ENCODE data around the gene SP6. TPM values are rescaled to one million over a fixed set of nuclear protein-coding genes. Genes with fewer than 3 reads are reported as not detected.
A peak's percentile ranks its signal among the peaks of the same experiment; 100 is the strongest.

Gene SP6
- total RNA-seq, 2 donors from 2014 or later, result not detected

- peaks cover 4 to 24% of the 10 kb centered on the region in 2 donors for H3K4me1 ChIP-seq (ENCODE audit: control insufficient read depth in 1 of 2, low read depth in 2 of 2)
- ATAC-seq (ENCODE audit: insufficient number of reproducible peaks, low FRiP score, low read depth), result no peak
- H3K36me3 ChIP-seq, result no peaks in the 10 kb centered on the region
- no peaks in the 10 kb centered on the region for H3K9me3 ChIP-seq
- peaks cover 2% of the 10 kb centered on the region for H3K27me3 ChIP-seq (replicated peaks; ENCODE audit: insufficient read depth)
- TF ChIP-seq, protein P1, sequence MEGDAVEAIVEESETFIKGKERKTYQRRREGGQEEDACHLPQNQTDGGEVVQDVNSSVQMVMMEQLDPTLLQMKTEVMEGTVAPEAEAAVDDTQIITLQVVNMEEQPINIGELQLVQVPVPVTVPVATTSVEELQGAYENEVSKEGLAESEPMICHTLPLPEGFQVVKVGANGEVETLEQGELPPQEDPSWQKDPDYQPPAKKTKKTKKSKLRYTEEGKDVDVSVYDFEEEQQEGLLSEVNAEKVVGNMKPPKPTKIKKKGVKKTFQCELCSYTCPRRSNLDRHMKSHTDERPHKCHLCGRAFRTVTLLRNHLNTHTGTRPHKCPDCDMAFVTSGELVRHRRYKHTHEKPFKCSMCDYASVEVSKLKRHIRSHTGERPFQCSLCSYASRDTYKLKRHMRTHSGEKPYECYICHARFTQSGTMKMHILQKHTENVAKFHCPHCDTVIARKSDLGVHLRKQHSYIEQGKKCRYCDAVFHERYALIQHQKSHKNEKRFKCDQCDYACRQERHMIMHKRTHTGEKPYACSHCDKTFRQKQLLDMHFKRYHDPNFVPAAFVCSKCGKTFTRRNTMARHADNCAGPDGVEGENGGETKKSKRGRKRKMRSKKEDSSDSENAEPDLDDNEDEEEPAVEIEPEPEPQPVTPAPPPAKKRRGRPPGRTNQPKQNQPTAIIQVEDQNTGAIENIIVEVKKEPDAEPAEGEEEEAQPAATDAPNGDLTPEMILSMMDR (IDR thresholded peaks at IDR 0.05), result no peak
- no peak for DNase-seq (ENCODE audit: low spot score)
- H3K27ac ChIP-seq, result peak overlapping the region in 1 of 2 donors; percentile 39
- peak overlapping the region; percentile 96 for H3K4me3 ChIP-seq
Observed at GRCh38 chr17:47841488-47842291, 9.3 kb downstream of the SP6 start.

GRCh38 chr17:47840742-47841487, 10.0 kb downstream of the SP6 start, which contains the start of gene SCRN2:
TSS of gene SCRN2 (minus strand) at chr17:47841273. CDS start at chr17:47840843, 430 bp downstream.
- peak; percentile 56 for ATAC-seq (ENCODE audit: insufficient number of reproducible peaks, low FRiP score, low read depth)
- H3K36me3 ChIP-seq, result no peaks in the 10 kb centered on the region
- peak within 1 kb of the TSS in 1 of 2 donors; percentile 39 for H3K27ac ChIP-seq
- TF ChIP-seq, protein P1 (IDR thresholded peaks at IDR 0.05), result peak; percentile 98
- H3K4me1 ChIP-seq (ENCODE audit: control insufficient read depth in 1 of 2, low read depth in 2 of 2), result peaks cover 4 to 20% of the 10 kb centered on the region in 2 donors
- H3K27me3 ChIP-seq (replicated peaks; ENCODE audit: insufficient read depth), result no peaks in the 10 kb centered on the region
- no peaks in the 10 kb centered on the region for H3K9me3 ChIP-seq
- peak; percentile 49 for DNase-seq (ENCODE audit: low spot score)
- peak within 1 kb of the TSS; percentile 96 for H3K4me3 ChIP-seq

DNA sequence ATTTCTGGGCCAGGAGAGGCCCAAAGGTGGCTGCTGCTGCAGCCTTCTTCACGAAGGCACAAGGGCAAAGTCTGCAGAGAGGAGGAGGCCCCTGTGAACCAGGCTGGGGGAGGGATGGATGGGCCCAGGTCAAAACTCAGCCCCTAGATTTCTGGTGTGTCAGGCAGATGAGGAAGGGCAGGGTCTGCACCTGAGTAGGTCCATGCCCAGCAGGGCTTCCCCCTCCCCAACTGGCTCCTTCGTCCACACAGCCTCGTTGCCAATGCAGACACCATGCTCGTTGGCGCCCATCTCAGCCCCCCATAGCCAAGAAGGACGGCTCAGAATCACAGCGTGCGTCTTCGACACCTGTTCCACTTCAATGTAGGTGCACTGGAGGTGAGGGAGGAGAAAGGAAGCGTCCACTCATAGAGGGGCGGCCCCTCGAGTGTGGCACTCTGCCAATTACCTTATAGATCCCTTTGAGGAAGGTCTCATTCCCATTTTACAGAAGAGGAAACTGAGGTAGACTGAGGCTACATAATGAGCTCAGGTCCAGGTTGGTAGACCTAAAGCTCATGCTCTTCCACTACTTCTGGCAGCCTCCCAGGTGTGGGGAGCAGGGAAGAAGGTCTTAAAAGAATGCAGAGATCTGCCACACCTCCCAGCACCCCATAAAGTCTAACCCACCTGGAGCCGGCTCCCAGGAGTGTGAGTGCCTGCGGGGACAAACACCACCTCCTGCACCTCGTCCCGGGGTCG, 10.8 kb downstream of the SP6 start:
- TF ChIP-seq, protein P1 (IDR thresholded peaks at IDR 0.05), result no peak
- DNase-seq (ENCODE audit: low spot score), result no peak
- Histone ChIP-seq H3K4me1 (ENCODE audit: control insufficient read depth in 1 of 2, low read depth in 2 of 2) (peaks cover 4 to 20% of the 10 kb centered on the region in 2 donors), H3K27ac (no peak overlapping the region), H3K27me3 (replicated peaks; ENCODE audit: insufficient read depth) (no peaks in the 10 kb centered on the region), H3K9me3 (no peaks in the 10 kb centered on the region), H3K4me3 (peak overlapping the region; percentile 96), H3K36me3 (no peaks in the 10 kb centered on the region)
- no peak for ATAC-seq (ENCODE audit: insufficient number of reproducible peaks, low FRiP score, low read depth)

- Histone ChIP-seq H3K27ac (no peak overlapping the region), H3K27me3 (replicated peaks; ENCODE audit: insufficient read depth) (no peaks in the 10 kb centered on the region), H3K4me1 (ENCODE audit: control insufficient read depth in 1 of 2, low read depth in 2 of 2) (peaks cover 4 to 20% of the 10 kb centered on the region in 2 donors), H3K36me3 (no peaks in the 10 kb centered on the region), H3K9me3 (no peaks in the 10 kb centered on the region), H3K4me3 (no peak overlapping the region)
- no peak for ATAC-seq (ENCODE audit: insufficient number of reproducible peaks, low FRiP score, low read depth)
- DNase-seq (ENCODE audit: low spot score), result no peak
- TF ChIP-seq, protein P1 (IDR thresholded peaks at IDR 0.05), result no peak
Observed at GRCh38 chr17:47839071-47839470, 11.9 kb downstream of the SP6 start.
